ENCODE results near the gene GABBR2. TPM values are rescaled to one million over a fixed set of nuclear protein-coding genes. Genes with fewer than 3 reads are reported as not detected.
A peak's percentile ranks its signal among the peaks of the same experiment; 100 is the strongest.

The GABBR2 gene
- total and polyA plus RNA-seq, 9 of the 15 experiments (the other 6 are each of a cell fraction or from before 2014, with no cell fraction given), result 0.15 to 1.9 (median 0.32) TPM

GRCh38 chr9:98331536-98332259 is 377.0 kb downstream of the GABBR2 start (continued):
- no peak for TF ChIP-seq ELF1 (tag; IDR thresholded peaks at IDR 0.05)
- TF ChIP-seq EHMT2 (IDR thresholded peaks at IDR 0.05), result no peak
- TF ChIP-seq PKNOX1 (IDR thresholded peaks at IDR 0.05), result peak; percentile 89
- TF ChIP-seq MEIS2 (IDR thresholded peaks at IDR 0.05; ENCODE audit: partially characterized antibody), result peak; percentile 83
- TF ChIP-seq MYC (IDR thresholded peaks at IDR 0.05; ENCODE audit: low read depth, low read length), result peak; percentile 31; the same call in 1 of the 2 replicates
- no peak for TF ChIP-seq MYC (CRISPR knock-in tag; IDR thresholded peaks at IDR 0.05; ENCODE audit: borderline replicate concordance, low read depth)
- TF ChIP-seq TEAD4 (IDR thresholded peaks at IDR 0.05; ENCODE audit: low read length), result no peak; the same call in 1 of the 2 replicates
- TF ChIP-seq TEAD4 (CRISPR knock-in tag; IDR thresholded peaks at IDR 0.05; ENCODE audit: borderline replicate concordance), result no peak
- TF ChIP-seq, protein P1, sequence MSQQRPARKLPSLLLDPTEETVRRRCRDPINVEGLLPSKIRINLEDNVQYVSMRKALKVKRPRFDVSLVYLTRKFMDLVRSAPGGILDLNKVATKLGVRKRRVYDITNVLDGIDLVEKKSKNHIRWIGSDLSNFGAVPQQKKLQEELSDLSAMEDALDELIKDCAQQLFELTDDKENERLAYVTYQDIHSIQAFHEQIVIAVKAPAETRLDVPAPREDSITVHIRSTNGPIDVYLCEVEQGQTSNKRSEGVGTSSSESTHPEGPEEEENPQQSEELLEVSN (IDR thresholded peaks at IDR 0.05; ENCODE audit: borderline replicate concordance in 1 of 2, extremely low read depth in 1 of 2, insufficient read depth in 1 of 2, insufficient read length in 1 of 2, low read depth in 1 of 2, low read length in 1 of 2, poor library complexity in 1 of 2, severe bottlenecking in 1 of 2), result no peak
- no peak for TF ChIP-seq POLR2H (tag; IDR thresholded peaks at IDR 0.05; ENCODE audit: low read depth)
- peak; percentile 32; the same call in 1 of the 2 replicates for TF ChIP-seq L3MBTL2 (IDR thresholded peaks at IDR 0.05)
- TF ChIP-seq, protein P2, sequence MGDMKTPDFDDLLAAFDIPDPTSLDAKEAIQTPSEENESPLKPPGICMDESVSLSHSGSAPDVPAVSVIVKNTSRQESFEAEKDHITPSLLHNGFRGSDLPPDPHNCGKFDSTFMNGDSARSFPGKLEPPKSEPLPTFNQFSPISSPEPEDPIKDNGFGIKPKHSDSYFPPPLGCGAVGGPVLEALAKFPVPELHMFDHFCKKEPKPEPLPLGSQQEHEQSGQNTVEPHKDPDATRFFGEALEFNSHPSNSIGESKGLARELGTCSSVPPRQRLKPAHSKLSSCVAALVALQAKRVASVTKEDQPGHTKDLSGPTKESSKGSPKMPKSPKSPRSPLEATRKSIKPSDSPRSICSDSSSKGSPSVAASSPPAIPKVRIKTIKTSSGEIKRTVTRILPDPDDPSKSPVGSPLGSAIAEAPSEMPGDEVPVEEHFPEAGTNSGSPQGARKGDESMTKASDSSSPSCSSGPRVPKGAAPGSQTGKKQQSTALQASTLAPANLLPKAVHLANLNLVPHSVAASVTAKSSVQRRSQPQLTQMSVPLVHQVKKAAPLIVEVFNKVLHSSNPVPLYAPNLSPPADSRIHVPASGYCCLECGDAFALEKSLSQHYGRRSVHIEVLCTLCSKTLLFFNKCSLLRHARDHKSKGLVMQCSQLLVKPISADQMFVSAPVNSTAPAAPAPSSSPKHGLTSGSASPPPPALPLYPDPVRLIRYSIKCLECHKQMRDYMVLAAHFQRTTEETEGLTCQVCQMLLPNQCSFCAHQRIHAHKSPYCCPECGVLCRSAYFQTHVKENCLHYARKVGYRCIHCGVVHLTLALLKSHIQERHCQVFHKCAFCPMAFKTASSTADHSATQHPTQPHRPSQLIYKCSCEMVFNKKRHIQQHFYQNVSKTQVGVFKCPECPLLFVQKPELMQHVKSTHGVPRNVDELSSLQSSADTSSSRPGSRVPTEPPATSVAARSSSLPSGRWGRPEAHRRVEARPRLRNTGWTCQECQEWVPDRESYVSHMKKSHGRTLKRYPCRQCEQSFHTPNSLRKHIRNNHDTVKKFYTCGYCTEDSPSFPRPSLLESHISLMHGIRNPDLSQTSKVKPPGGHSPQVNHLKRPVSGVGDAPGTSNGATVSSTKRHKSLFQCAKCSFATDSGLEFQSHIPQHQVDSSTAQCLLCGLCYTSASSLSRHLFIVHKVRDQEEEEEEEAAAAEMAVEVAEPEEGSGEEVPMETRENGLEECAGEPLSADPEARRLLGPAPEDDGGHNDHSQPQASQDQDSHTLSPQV (IDR thresholded peaks at IDR 0.05), result peak; percentile 25; the same call in 1 of the 2 replicates
- 0 out of 4 replicates have a peak, but pooled peaks of 1 of the 2 experiments have one; percentile 3 for TF ChIP-seq RCOR1 (IDR thresholded peaks at IDR 0.05; ENCODE audit: borderline replicate concordance in 1 of 2, low read depth in 2 of 2, low read length in 2 of 2)
- TF ChIP-seq, protein P3, sequence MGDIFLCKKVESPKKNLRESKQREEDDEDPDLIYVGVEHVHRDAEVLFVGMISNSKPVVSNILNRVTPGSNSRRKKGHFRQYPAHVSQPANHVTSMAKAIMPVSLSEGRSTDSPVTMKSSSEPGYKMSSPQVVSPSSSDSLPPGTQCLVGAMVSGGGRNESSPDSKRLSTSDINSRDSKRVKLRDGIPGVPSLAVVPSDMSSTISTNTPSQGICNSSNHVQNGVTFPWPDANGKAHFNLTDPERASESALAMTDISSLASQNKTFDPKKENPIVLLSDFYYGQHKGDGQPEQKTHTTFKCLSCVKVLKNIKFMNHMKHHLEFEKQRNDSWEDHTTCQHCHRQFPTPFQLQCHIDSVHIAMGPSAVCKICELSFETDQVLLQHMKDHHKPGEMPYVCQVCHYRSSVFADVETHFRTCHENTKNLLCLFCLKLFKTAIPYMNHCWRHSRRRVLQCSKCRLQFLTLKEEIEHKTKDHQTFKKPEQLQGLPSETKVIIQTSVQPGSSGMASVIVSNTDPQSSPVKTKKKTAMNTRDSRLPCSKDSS (IDR thresholded peaks at IDR 0.05; ENCODE audit: low read depth, partially characterized antibody), result no peak
- TF ChIP-seq BRD9 (IDR thresholded peaks at IDR 0.05; ENCODE audit: low read depth, partially characterized antibody), result no peak
- no peak for TF ChIP-seq ZNF696 (CRISPR knock-in tag; conservative IDR thresholded peaks at IDR 0.05)
- TF ChIP-seq SOX6 (IDR thresholded peaks at IDR 0.05), result 0 out of 2 replicates have a peak, but pooled peaks have one; percentile 9
- no peak for TF ChIP-seq TCF3 (CRISPR knock-in tag; IDR thresholded peaks at IDR 0.05)

All from K562 (cell line).